K562 (cell line): ENCODE measurements around the gene ATG7. TPM values are rescaled to one million over a fixed set of nuclear protein-coding genes. Genes with fewer than 3 reads are reported as not detected.

Source experiments
- HMGN3 ChIP-seq: IDR thresholded peaks from 2 replicates; pipeline ENCODE4 v1.6.1; 2011; ENCODE audit warnings: borderline replicate concordance, low read depth, mild to moderate bottlenecking, mixed read lengths, low read length; ENCODE audit not compliant: insufficient read length; ENCODE audit errors: extremely low read depth
- HNRNPH1 ChIP-seq: fragments of 200-400 bp; formaldehyde crosslinking; optimal IDR thresholded peaks from 2 replicates; pipeline ENCODE3; 2017; ENCODE audit warnings: low read depth, mild to moderate bottlenecking, low read length, moderate library complexity
- HNRNPUL1 ChIP-seq: fragments of 200-400 bp; formaldehyde crosslinking; IDR thresholded peaks from 2 replicates; pipeline ENCODE4 v1.6.1; 2017; ENCODE audit warnings: low read length
- JUN ChIP-seq, 2 experiments: sonication (generic) in 1 of 2; formaldehyde crosslinking in 1 of 2; IDR thresholded peaks; 2 replicates each; pipeline versions ENCODE4 v1.6.1 to v1.8.0; 2012 to 2022; ENCODE audit warnings: borderline replicate concordance in 2 of 2, mild to moderate bottlenecking in 2 of 2, improper control_type of control experiment in 1 of 2, low read depth in 1 of 2, low read length in 1 of 2, missing genetic modification reagents in 1 of 2
- MTA3 ChIP-seq: fragments of 450-650 bp; formaldehyde crosslinking; IDR thresholded peaks from 2 replicates; pipeline ENCODE4 v1.6.1; 2017; ENCODE audit warnings: mild to moderate bottlenecking, borderline replicate concordance
- NCOA1 ChIP-seq: fragments of 450-650 bp; IDR thresholded peaks from 2 replicates; pipeline ENCODE4 v1.6.1; 2016; ENCODE audit warnings: low read depth
- NR2C1 ChIP-seq, 2 experiments: fragments of 450-650 bp; IDR thresholded peaks; 2 replicates each; pipeline ENCODE4 v1.6.1; 2017; ENCODE audit warnings: mild to moderate bottlenecking in 2 of 2, antibody characterized with exemption in 1 of 2, inconsistent platforms in 1 of 2, missing compliant biosample characterization in 1 of 2, missing genetic modification characterization in 1 of 2
- POLR2AphosphoS2 ChIP-seq: IDR thresholded peaks from 2 replicates; pipeline ENCODE4 v1.6.1; 2012; ENCODE audit warnings: low read length, improper control_type of control experiment
- PREB ChIP-seq: sonication (generic); formaldehyde crosslinking; IDR thresholded peaks from 2 replicates; pipeline ENCODE4 v1.8.1; 2023; ENCODE audit warnings: mild to moderate bottlenecking, missing genetic modification reagents
- RBBP5 ChIP-seq: fragments of 200-600 bp; sonication (generic); IDR thresholded peaks from 2 replicates; pipeline ENCODE4 v1.6.1; 2012; ENCODE audit warnings: borderline replicate concordance, mild to moderate bottlenecking, low read length, control low read depth, inconsistent platforms; ENCODE audit not compliant: insufficient read depth, poor library complexity, severe bottlenecking
- RFX1 ChIP-seq: fragments of 450-650 bp; IDR thresholded peaks from 2 replicates; pipeline ENCODE4 v1.6.1; 2016; ENCODE audit warnings: mild to moderate bottlenecking, moderate library complexity
- RUNX1 ChIP-seq: sonication (generic); IDR thresholded peaks from 2 replicates; pipeline ENCODE4 v1.6.1; 2016; ENCODE audit warnings: antibody characterized with exemption, low read depth
- SMARCA4 ChIP-seq: fragments of 450-650 bp; IDR thresholded peaks from 2 replicates; pipeline ENCODE4 v1.6.1; 2016
- SNAPC5 ChIP-seq: fragments of 250-450 bp; sonication (Bioruptor Pico); IDR thresholded peaks from 2 replicates; pipeline ENCODE4 v1.8.0; 2021; ENCODE audit warnings: moderate library complexity, mild to moderate bottlenecking, inconsistent platforms
- USF1 ChIP-seq: sonication (generic); formaldehyde crosslinking; IDR thresholded peaks from 2 replicates; pipeline ENCODE4 v1.9.0; 2022; ENCODE audit warnings: mild to moderate bottlenecking, missing genetic modification reagents
- ZFP91 ChIP-seq: sonication (generic); formaldehyde crosslinking; IDR thresholded peaks from 2 replicates; pipeline ENCODE4 v1.8.0; 2022; ENCODE audit warnings: mild to moderate bottlenecking, missing genetic modification reagents
- ZKSCAN1 ChIP-seq: fragments of 150-350 bp; IDR thresholded peaks from 2 replicates; pipeline ENCODE4 v1.6.1; 2016; ENCODE audit warnings: low read depth, low read length
- ZNF12 ChIP-seq: sonication (generic); formaldehyde crosslinking; IDR thresholded peaks from 2 replicates; pipeline ENCODE4 v1.4.0; 2020; ENCODE audit warnings: mild to moderate bottlenecking, missing genetic modification reagents
- ZNF518B ChIP-seq: fragments of 250-450 bp; sonication (Bioruptor Pico); IDR thresholded peaks from 2 replicates; pipeline ENCODE4 v1.5.0; 2021; ENCODE audit warnings: mild to moderate bottlenecking, moderate library complexity
- ZNF695 ChIP-seq: fragments of 450-650 bp; formaldehyde crosslinking; IDR thresholded peaks from 2 replicates; pipeline ENCODE4 v1.4.0; 2020; ENCODE audit warnings: mild to moderate bottlenecking, moderate library complexity
- polyA plus RNA-seq, 8 experiments: library from polyadenylated mRNA; depleted of rRNA in 4 of 8; stranded (reverse) in 5 of 8; unstranded in 3 of 8; fragments of >200 nt; fragmentation: Nextera tagmentation in 2 of 8; fragmentation: Illumina TruSeq in 1 of 8; extraction: Ambion mirVana in 2 of 8; extraction: Trizol in 1 of 8; gene quantifications; 2 replicates each; pipeline versions ENCODE4 v1.2.1 to v1.2.3, GENCODE V29; 2011 to 2014; ENCODE audit warnings: inconsistent platforms in 1 of 8, missing spikeins in 1 of 8
- total RNA-seq, 7 experiments: library from RNA; depleted of rRNA in 6 of 7; stranded (reverse); fragments of >200 nt in 6 of 7; fragmentation: Illumina TruSeq in 2 of 7; extraction: Trizol in 2 of 7; gene quantifications; 2 replicates each; pipeline versions ENCODE4 v1.2.1 to v1.2.3, GENCODE V29; 2011 to 2021; ENCODE audit warnings: low replicate concordance in 1 of 7

The ATG7 gene
- total and polyA plus RNA-seq, 9 of the 15 experiments (the other 6 are each of a cell fraction or from before 2014, with no cell fraction given), result 18.3 to 45.3 (median 33.6) TPM

GRCh38 chr3:11290743-11291680, 18.8 kb downstream of the ATG7 start (continued):
- TF ChIP-seq NCOA1, result no peak
- TF ChIP-seq ZFP91 (CRISPR knock-in tag), result no peak
- no peak for TF ChIP-seq RBBP5
- TF ChIP-seq RUNX1, result no peak
- no peak for TF ChIP-seq SNAPC5 (CRISPR knock-in tag)
- TF ChIP-seq ZNF12 (CRISPR knock-in tag), result no peak
- TF ChIP-seq RFX1, result 0 out of 2 replicates have a peak, but pooled peaks have one; percentile 34
- TF ChIP-seq POLR2AphosphoS2, result no peak
- TF ChIP-seq SMARCA4, result peak; percentile 90
- TF ChIP-seq HNRNPH1, result no peak
- TF ChIP-seq HMGN3, result no peak
- TF ChIP-seq HNRNPUL1, result no peak
- TF ChIP-seq USF1 (CRISPR knock-in tag), result no peak
- no peak for TF ChIP-seq ZKSCAN1
- TF ChIP-seq PREB (CRISPR knock-in tag), result no peak
- TF ChIP-seq JUN (IDR thresholded peaks at IDR 0.05; ENCODE audit: borderline replicate concordance, low read depth, low read length), result peak; percentile 76
- no peak for TF ChIP-seq JUN (CRISPR knock-in tag; IDR thresholded peaks at IDR 0.05; ENCODE audit: borderline replicate concordance)
- TF ChIP-seq ZNF518B (CRISPR knock-in tag), result no peak
- no peak for TF ChIP-seq NR2C1 (IDR thresholded peaks at IDR 0.05)
- peak; percentile 41 for TF ChIP-seq NR2C1 (tag; IDR thresholded peaks at IDR 0.05)
- no peak for TF ChIP-seq ZNF695 (CRISPR knock-in tag)
- TF ChIP-seq MTA3, result no peak; the same call in 1 of the 2 replicates
